ENCODE data around the gene ALKBH8. TPM values are rescaled to one million over a fixed set of nuclear protein-coding genes. Genes with fewer than 3 reads are reported as not detected.
A peak's percentile ranks its signal among the peaks of the same experiment; 100 is the strongest.

Gene ALKBH8
- total and polyA plus RNA-seq, 2 of the 4 experiments (the other 2 are of a cell fraction), result 3.0 to 6.6 TPM

DNA sequence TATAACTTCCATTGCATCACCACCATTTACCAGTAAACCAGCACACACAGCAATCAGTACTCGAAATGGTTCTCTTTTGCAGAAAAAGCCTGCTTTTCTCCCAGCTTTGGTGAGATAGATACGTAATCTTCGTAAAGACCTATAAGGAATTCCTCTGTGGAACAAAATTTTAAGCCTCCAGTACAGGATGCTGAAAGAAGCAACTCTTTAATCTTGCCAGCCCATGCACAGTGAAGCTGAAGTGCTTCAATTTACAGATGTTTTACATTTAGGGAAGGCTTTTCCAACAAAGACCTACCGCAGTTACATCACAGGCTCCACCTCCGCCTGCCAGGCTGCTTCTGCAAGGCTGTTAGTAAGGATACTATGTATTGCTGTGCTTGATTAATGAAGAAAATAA, 27.3 kb upstream of the ALKBH8 start:
- H3K27me3 ChIP-seq (ENCODE audit: control insufficient read depth, insufficient read depth, low read length), result peaks cover 39% of the 10 kb centered on the region
- no peak overlapping the region for H3K27ac ChIP-seq (ENCODE audit: insufficient read depth, low read length)
- no peaks in the 10 kb centered on the region; the same call in 1 of the 2 replicates for H3K9me3 ChIP-seq (ENCODE audit: control insufficient read depth, insufficient read depth, low read length)
- ChIA-PET POLR2A (ENCODE audit: unreplicated experiment) (no interaction called here), CTCF (no interaction called here)
- H3K56ac ChIP-seq (ENCODE audit: extremely low read depth, insufficient read depth, low read length), result no peak overlapping the region
- 0 out of 2 replicates have a peak overlapping the region, but pooled peaks have one; percentile 53 for H3K23ac ChIP-seq (ENCODE audit: low read depth, low read length)
- H3K14ac ChIP-seq (replicated peaks; ENCODE audit: low read depth, low read length), result no peak overlapping the region
- H3K36me3 ChIP-seq (ENCODE audit: control insufficient read depth, insufficient read depth, low read length), result no peaks in the 10 kb centered on the region
- no peak overlapping the region for H2BK5ac ChIP-seq (ENCODE audit: low read depth, low read length, poor library complexity, severe bottlenecking)
- H4K20me1 ChIP-seq (ENCODE audit: insufficient read depth, low read length), result no peaks in the 10 kb centered on the region
- H2AK9ac ChIP-seq (replicated peaks; ENCODE audit: low read depth, low read length, poor library complexity), result no peak overlapping the region
- ATAC-seq (ENCODE audit: low read depth) (no peak), DNase-seq (no peak)
- H4K91ac ChIP-seq (ENCODE audit: insufficient read depth, low read depth, low read length), result no peak overlapping the region
- intact Hi-C loops (cut with micrococcal nuclease), result no loop called here
- no peak overlapping the region for H3K18ac ChIP-seq (ENCODE audit: low read depth, low read length)
- H4K8ac ChIP-seq (ENCODE audit: low read depth in 2 of 2, low read length in 2 of 2), result no peak overlapping the region
- H3K9ac ChIP-seq (ENCODE audit: low read depth, low read length), result no peak overlapping the region
- no peak overlapping the region for H2AK5ac ChIP-seq (ENCODE audit: low read depth, low read length)
- TF ChIP-seq POLR2A (IDR thresholded peaks at IDR 0.05; ENCODE audit: low read depth, low read length), result no peak
- no peak for TF ChIP-seq MXI1 (IDR thresholded peaks at IDR 0.05; ENCODE audit: borderline replicate concordance, low read depth, low read length)
- TF ChIP-seq CTCF (conservative IDR thresholded peaks at IDR 0.05; ENCODE audit: low read depth, low read length), result no peak
- peak; percentile 17; the same call in 1 of the 2 replicates for TF ChIP-seq CEBPB (IDR thresholded peaks at IDR 0.05; ENCODE audit: low read depth, low read length)
- TF ChIP-seq RCOR1 (IDR thresholded peaks at IDR 0.05; ENCODE audit: insufficient replicate concordance, low read length), result no peak
- peaks cover 5% of the 10 kb centered on the region for H3K4me1 ChIP-seq (ENCODE audit: control insufficient read depth, insufficient read depth, low read length)
- no CpG with 5 or more reads among the region's 5 CpGs for WGBS, 2 experiments (ENCODE audit: extremely low coverage in 2 of 2, insufficient read length in 1 of 2)
- H2BK20ac ChIP-seq (ENCODE audit: low read depth, low read length), result no peak overlapping the region
- in situ Hi-C loops (cut with MboI; ENCODE audit: low sequenced_read_pairs), result loop anchor here (25.0 kb wide), 1 partner anchor 1069 kb away; the partner anchor contains the start of gene DDX10
- no peaks in the 10 kb centered on the region for H3K79me1 ChIP-seq (ENCODE audit: low read depth in 1 of 2, low read length in 2 of 2)
- H3K9me1 ChIP-seq (ENCODE audit: insufficient read depth, low read length), result no peaks in the 10 kb centered on the region
- H3K4me3 ChIP-seq (ENCODE audit: insufficient read depth, low read depth, low read length), result no peak overlapping the region
- dilution Hi-C loops (cut with HindIII; ENCODE audit: low sequenced_read_pairs, unreplicated experiment), result no loop called here
- H2BK120ac ChIP-seq (ENCODE audit: low read depth, low read length), result no peak overlapping the region
- H2AFZ ChIP-seq (replicated peaks; ENCODE audit: low read length, poor library complexity), result no peak overlapping the region
- H2BK15ac ChIP-seq (ENCODE audit: low read depth, low read length), result no peak overlapping the region
- BruUV-seq (replicated peaks), result no TSS peak
- no peak overlapping the region for H3K4me2 ChIP-seq (ENCODE audit: low read depth, low read length)
- no peak overlapping the region for H4K5ac ChIP-seq (ENCODE audit: low read depth, low read length)
- no peak overlapping the region for H3K4ac ChIP-seq (ENCODE audit: low read depth, low read length)
